CD4-positive, alpha-beta T cell (primary cell): ENCODE data around the gene SUGP1. TPM values are rescaled to one million over a fixed set of nuclear protein-coding genes. Genes with fewer than 3 reads are reported as not detected.

ENCODE experiments used
- ATAC-seq: fragments of 200-7000 bp; cut with Tn5 transposase; one replicate; pipeline ENCODE4 v1.10.0; 2022; ENCODE audit warnings: mild to moderate bottlenecking; ENCODE audit not compliant: poor library complexity
- CTCF ChIA-PET: fragments of 350-600 bp; sonication (Branson Sonifier 250); formaldehyde crosslinking; loops from one replicate; lab custom pipeline; 2021; ENCODE audit warnings: antibody characterized with exemption, inconsistent platforms; lab: Charles Lee
- POLR2A ChIA-PET: fragments of 350-600 bp; sonication (Branson Sonifier 250); formaldehyde crosslinking; loops from one replicate; lab custom pipeline; 2021; ENCODE audit warnings: antibody characterized with exemption, inconsistent platforms; lab: Charles Lee
- DNase-seq, 14 experiments: peaks; one replicate each; pipeline ENCODE4 v3.0.0-alpha.2; 2013 to 2020; ENCODE audit warnings: mixed read lengths in 2 of 14
- H3K27ac ChIP-seq, 2 donors: one replicate each; pipeline versions ENCODE4 v1.5.1 to v1.7.0; 2013; ENCODE audit warnings: low read length in 2 of 2, low read depth in 1 of 2, mild to moderate bottlenecking in 1 of 2
- H3K27me3 ChIP-seq, 2 experiments: 1 replicate in 1 of 2; 2 replicates in 1 of 2; pipeline versions ENCODE4 v1.6.1 to v1.7.0; 2013; ENCODE audit warnings: low read length in 2 of 2, control low read depth in 1 of 2, mild to moderate bottlenecking in 1 of 2, moderate library complexity in 1 of 2; ENCODE audit not compliant: insufficient read depth in 2 of 2, control insufficient read depth in 1 of 2
- H3K36me3 ChIP-seq: one replicate; pipeline ENCODE4 v1.6.1; 2013; ENCODE audit warnings: low read length, control low read depth; ENCODE audit not compliant: insufficient read depth
- H3K4me1 ChIP-seq: one replicate; pipeline ENCODE4 v1.6.1; 2013; ENCODE audit warnings: low read length, control low read depth; ENCODE audit not compliant: insufficient read depth
- H3K4me3 ChIP-seq: one replicate; pipeline ENCODE4 v1.5.1; 2013; ENCODE audit warnings: mild to moderate bottlenecking, low read length, moderate library complexity
- H3K9me3 ChIP-seq, 2 experiments: 1 replicate in 1 of 2; 2 replicates in 1 of 2; pipeline versions ENCODE4 v1.6.1 to v1.7.0; 2013; ENCODE audit warnings: low read length in 2 of 2, mild to moderate bottlenecking in 2 of 2, control low read depth in 1 of 2, moderate library complexity in 1 of 2; ENCODE audit not compliant: control insufficient read depth in 1 of 2, insufficient read depth in 1 of 2
- H3K27ac Mint-ChIP-seq: one replicate; pipeline ENCODE4 v1.8.0; 2020; ENCODE audit warnings: mixed read lengths
- H3K27me3 Mint-ChIP-seq: one replicate; pipeline ENCODE4 v1.8.0; 2021; ENCODE audit warnings: mixed read lengths
- H3K36me3 Mint-ChIP-seq: one replicate; pipeline ENCODE4 v1.8.0; 2021; ENCODE audit warnings: low read depth, mixed read lengths
- H3K4me1 Mint-ChIP-seq: one replicate; pipeline ENCODE4 v1.8.0; 2021; ENCODE audit warnings: low read depth, mixed read lengths
- H3K4me3 Mint-ChIP-seq: one replicate; pipeline ENCODE4 v1.8.0; 2020; ENCODE audit warnings: mild to moderate bottlenecking, mixed read lengths
- H3K9me3 Mint-ChIP-seq: one replicate; pipeline ENCODE4 v1.8.0; 2020; ENCODE audit warnings: mixed read lengths
- CTCF ChIP-seq: fragments of 200-600 bp; IDR thresholded peaks from one replicate; pipeline ENCODE4 v1.8.0; 2022; ENCODE audit warnings: antibody characterized with exemption, mild to moderate bottlenecking
- intact Hi-C, 2 experiments: fragments of 100-400 bp; cut with DNase I in 1 of 2; cut with micrococcal nuclease in 1 of 2; formaldehyde crosslinking; loops; one replicate each; pipeline versions ENCODE4 v1.15.1 to v1.9.0; 2023 to 2025; cut with DNase I, micrococcal nuclease
- polyA plus RNA-seq, 2 donors: library from polyadenylated mRNA; unstranded; fragments of 120-200 nt; gene quantifications; one replicate each; pipeline ENCODE4 v1.2.1, GENCODE V29; 2013
- total RNA-seq, 174 experiments: library from RNA in 2 of 174; stranded (reverse) in 2 of 174; gene quantifications; one replicate each; pipeline ENCODE4 v1.2.3 and lab custom pipeline; 2021 to 2026

The SUGP1 gene
- total RNA-seq, result 10 to 100 TPM; 49.7 to 56.0 TPM
- 46.3 TPM for polyA plus RNA-seq (2013, experiment 1 of 2)
- 53.4 TPM for polyA plus RNA-seq (2013, experiment 2 of 2)
- total RNA-seq (lab: John Stamatoyannopoulos, UW), result 22.6 to 52.7 (median 41.3) reads per million in 172 experiments

GRCh38 chr19:19320361-19321140 lies at the start of gene SUGP1, which contains the start of gene MAU2:
Gene SUGP1, minus strand, starts transcription at chr19:19320509. Its CDS starts 13 bp downstream, at chr19:19320496.
Gene MAU2, plus strand, starts transcription at chr19:19320829. Its CDS starts 31 bp downstream, at chr19:19320860.
- intact Hi-C loops, result loop anchor here (1.0 to 10.0 kb wide), 8 partner anchors 87 to 454 kb away; partner anchors contain the start of genes BORCS8 (in 2 of the 2), RFXANK (in 2 of the 2), ARMC6 (in 1 of the 2) and ATP13A1 (in 1 of the 2)
- Mint-ChIP-seq H3K36me3 (peaks cover 48% of the 10 kb centered on the region), H3K4me1 (peaks cover 43% of the 10 kb centered on the region), H3K27ac (peak within 1 kb of the TSS; percentile 99), H3K9me3 (no peaks in the 10 kb centered on the region), H3K4me3 (peak within 1 kb of the TSS; percentile 100), H3K27me3 (no peaks in the 10 kb centered on the region)
- Histone ChIP-seq H3K4me1 (peaks cover 57% of the 10 kb centered on the region), H3K27me3 (no peaks in the 10 kb centered on the region), H3K9me3 (no peaks in the 10 kb centered on the region), H3K4me3 (peak within 1 kb of the TSS; percentile 71), H3K36me3 (peaks cover 25% of the 10 kb centered on the region), H3K27ac (peak within 1 kb of the TSS; percentile 92 to 95)
- DNase-seq, result peak; percentile 81 to 96 (median 88)
- peak; percentile 88 for ATAC-seq
- TF ChIP-seq CTCF, result peak; percentile 16
- CTCF ChIA-PET, result no interaction called here
- POLR2A ChIA-PET, result interaction anchor here (1.4 to 1.7 kb wide), 3 partner anchors 12 to 65 kb away, joined by 4 to 9 read pairs (median 7); no protein-coding TSS in a partner anchor

- Mint-ChIP-seq H3K4me3 (no peak overlapping the region), H3K27ac (no peak overlapping the region), H3K9me3 (no peaks in the 10 kb centered on the region), H3K36me3 (no peaks in the 10 kb centered on the region), H3K27me3 (no peaks in the 10 kb centered on the region), H3K4me1 (peaks cover 26% of the 10 kb centered on the region)
- H3K27me3 ChIP-seq, result no peaks in the 10 kb centered on the region
- intact Hi-C loops, result loop anchor here in 1 of 2 experiments (10.0 kb wide), 1 partner anchor 277 kb away; the partner anchor contains the start of gene GMIP
- H3K9me3 ChIP-seq, result no peaks in the 10 kb centered on the region
- no peak for TF ChIP-seq CTCF
- peaks cover 41% of the 10 kb centered on the region for H3K4me1 ChIP-seq
- ChIA-PET POLR2A (interaction anchor here (0.6 to 1.6 kb wide), 2 partner anchors 17 to 122 kb away, joined by 3 to 6 read pairs; no protein-coding TSS in a partner anchor), CTCF (interaction anchor here (1.4 to 1.8 kb wide), 2 partner anchors 43 to 122 kb away, joined by 4 read pairs; no protein-coding TSS in a partner anchor)
- ATAC-seq, result no peak
- H3K27ac ChIP-seq, result no peak overlapping the region
- H3K4me3 ChIP-seq, result no peak overlapping the region
- H3K36me3 ChIP-seq, result no peaks in the 10 kb centered on the region
- no peak for DNase-seq
Measured at GRCh38 chr19:19368087-19368486, 47.8 kb upstream of the SUGP1 start.
